Measurements from ENCODE around the gene ACIN1. TPM values are rescaled to one million over a fixed set of nuclear protein-coding genes. Genes with fewer than 3 reads are reported as not detected.

Gene ACIN1
- total and polyA plus RNA-seq, 2 donors (not counting 1 experiment from before 2014, with no cell fraction given) = 75.1 to 94.0 TPM

DNA sequence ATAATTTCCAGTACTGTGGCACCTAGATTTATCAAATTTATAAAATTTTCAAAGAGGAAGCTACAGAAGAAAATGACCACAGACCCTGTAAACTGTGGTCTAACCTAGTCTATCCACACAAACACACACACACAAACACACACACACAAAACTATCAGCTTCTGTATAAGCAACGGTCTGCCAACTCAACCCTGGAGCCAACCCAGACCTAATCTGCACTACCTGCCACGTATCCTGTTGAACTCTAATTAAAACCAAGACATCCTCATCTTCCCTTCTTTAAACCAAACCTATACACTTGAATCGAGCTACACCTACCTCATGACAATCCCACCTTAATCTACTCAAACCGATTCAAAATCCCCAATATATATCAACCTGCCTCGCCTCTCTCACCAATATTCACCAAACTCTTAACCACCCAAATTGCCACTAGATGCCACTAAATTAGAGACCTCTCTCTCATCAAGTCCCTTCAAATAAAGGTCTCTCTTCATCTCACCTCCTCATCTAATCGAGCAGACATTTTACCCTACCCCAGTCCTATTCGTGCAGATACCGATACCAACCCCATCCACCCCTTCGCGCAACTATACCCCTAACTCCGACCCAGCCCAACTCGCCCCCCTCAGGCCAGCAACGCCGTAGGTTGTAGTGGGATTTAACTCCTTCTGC is 808 bp downstream of the ACIN1 start:
- DNase-seq (ENCODE audit: low read depth in 2 of 2) = no peak
- H3K9me3 ChIP-seq (ENCODE audit: control insufficient read depth, insufficient read depth, low read depth, low read length) = no peaks in the 10 kb centered on the region

DNA sequence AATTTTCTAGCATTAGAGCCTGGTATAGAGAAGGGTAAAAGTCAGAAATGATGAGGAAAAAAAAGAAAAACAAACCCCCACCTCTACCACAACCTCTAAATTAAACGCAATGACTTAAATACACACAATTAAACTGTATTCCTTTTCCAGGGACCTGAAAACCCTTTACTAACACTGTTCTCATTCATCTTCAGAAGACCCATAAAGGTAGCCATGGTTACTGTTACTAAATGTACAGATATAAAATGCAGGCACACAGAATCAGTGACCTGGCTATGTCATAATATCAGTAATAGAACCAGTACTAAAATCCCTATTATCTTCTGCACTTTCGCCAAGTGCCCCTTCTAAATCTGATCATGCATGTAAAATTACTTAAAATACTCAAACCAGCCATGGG is 1.4 kb downstream of the ACIN1 start:
- Histone ChIP-seq H4K20me1 (ENCODE audit: control insufficient read depth, extremely low read depth, insufficient read depth, low read length) (no peaks in the 10 kb centered on the region), H3K9me3 (ENCODE audit: control insufficient read depth, insufficient read depth, low read depth, low read length) (no peaks in the 10 kb centered on the region), H3K27me3 (ENCODE audit: control insufficient read depth, insufficient read depth, low read length) (no peaks in the 10 kb centered on the region), H3K36me3 (ENCODE audit: control insufficient read depth, insufficient read depth, low read length) (peaks cover 15% of the 10 kb centered on the region), H3K4me1 (ENCODE audit: control insufficient read depth, extremely low read depth, insufficient read depth, low read length) (no peaks in the 10 kb centered on the region), H3K4me2 (ENCODE audit: extremely low read depth, insufficient read depth, low read length) (peak overlapping the region; percentile 92), H3K9ac (ENCODE audit: insufficient read depth, low read length) (peak overlapping the region; percentile 99), H3K27ac (ENCODE audit: insufficient read depth, low read length) (peak overlapping the region; percentile 98), H2AFZ (ENCODE audit: low read length) (no peak overlapping the region), H3K79me2 (ENCODE audit: control insufficient read depth, insufficient read depth, low read length) (peaks cover 73% of the 10 kb centered on the region), H3K4me3 (replicated peaks in 1 of 4; ENCODE audit: control extremely low read depth in 1 of 4, insufficient read depth in 1 of 4, low read depth in 3 of 4, low read length in 4 of 4) (peak overlapping the region; percentile 79 to 93 (median 87))
- DNase-seq (ENCODE audit: low read depth in 2 of 2) = no peak
- TF ChIP-seq, protein P1, sequence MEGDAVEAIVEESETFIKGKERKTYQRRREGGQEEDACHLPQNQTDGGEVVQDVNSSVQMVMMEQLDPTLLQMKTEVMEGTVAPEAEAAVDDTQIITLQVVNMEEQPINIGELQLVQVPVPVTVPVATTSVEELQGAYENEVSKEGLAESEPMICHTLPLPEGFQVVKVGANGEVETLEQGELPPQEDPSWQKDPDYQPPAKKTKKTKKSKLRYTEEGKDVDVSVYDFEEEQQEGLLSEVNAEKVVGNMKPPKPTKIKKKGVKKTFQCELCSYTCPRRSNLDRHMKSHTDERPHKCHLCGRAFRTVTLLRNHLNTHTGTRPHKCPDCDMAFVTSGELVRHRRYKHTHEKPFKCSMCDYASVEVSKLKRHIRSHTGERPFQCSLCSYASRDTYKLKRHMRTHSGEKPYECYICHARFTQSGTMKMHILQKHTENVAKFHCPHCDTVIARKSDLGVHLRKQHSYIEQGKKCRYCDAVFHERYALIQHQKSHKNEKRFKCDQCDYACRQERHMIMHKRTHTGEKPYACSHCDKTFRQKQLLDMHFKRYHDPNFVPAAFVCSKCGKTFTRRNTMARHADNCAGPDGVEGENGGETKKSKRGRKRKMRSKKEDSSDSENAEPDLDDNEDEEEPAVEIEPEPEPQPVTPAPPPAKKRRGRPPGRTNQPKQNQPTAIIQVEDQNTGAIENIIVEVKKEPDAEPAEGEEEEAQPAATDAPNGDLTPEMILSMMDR (conservative IDR thresholded peaks at IDR 0.05 in 1 of 2, IDR thresholded peaks at IDR 0.05 in 1 of 2; ENCODE audit: low read depth in 1 of 2, low read length in 2 of 2) = no peak

More for the DNA sequence above, 808 bp downstream of the ACIN1 start:
- Histone ChIP-seq H3K27ac (ENCODE audit: insufficient read depth, low read length) (peak overlapping the region; percentile 98), H3K4me3 (replicated peaks in 1 of 4; ENCODE audit: control extremely low read depth in 1 of 4, insufficient read depth in 1 of 4, low read depth in 3 of 4, low read length in 4 of 4) (peak overlapping the region; percentile 79 to 93 (median 87)), H3K27me3 (ENCODE audit: control insufficient read depth, insufficient read depth, low read length) (no peaks in the 10 kb centered on the region), H3K36me3 (ENCODE audit: control insufficient read depth, insufficient read depth, low read length) (peaks cover 15% of the 10 kb centered on the region), H4K20me1 (ENCODE audit: control insufficient read depth, extremely low read depth, insufficient read depth, low read length) (no peaks in the 10 kb centered on the region), H3K4me2 (ENCODE audit: extremely low read depth, insufficient read depth, low read length) (peak overlapping the region; percentile 92), H2AFZ (ENCODE audit: low read length) (no peak overlapping the region), H3K4me1 (ENCODE audit: control insufficient read depth, extremely low read depth, insufficient read depth, low read length) (no peaks in the 10 kb centered on the region), H3K9ac (ENCODE audit: insufficient read depth, low read length) (peak overlapping the region; percentile 99), H3K79me2 (ENCODE audit: control insufficient read depth, insufficient read depth, low read length) (peaks cover 76% of the 10 kb centered on the region)
- TF ChIP-seq, protein P1 (conservative IDR thresholded peaks at IDR 0.05 in 1 of 2, IDR thresholded peaks at IDR 0.05 in 1 of 2; ENCODE audit: low read depth in 1 of 2, low read length in 2 of 2) = peak; percentile 27
- TF ChIP-seq EZH2 (IDR thresholded peaks at IDR 0.05; ENCODE audit: low read length, missing control alignments) = no peak

DNA sequence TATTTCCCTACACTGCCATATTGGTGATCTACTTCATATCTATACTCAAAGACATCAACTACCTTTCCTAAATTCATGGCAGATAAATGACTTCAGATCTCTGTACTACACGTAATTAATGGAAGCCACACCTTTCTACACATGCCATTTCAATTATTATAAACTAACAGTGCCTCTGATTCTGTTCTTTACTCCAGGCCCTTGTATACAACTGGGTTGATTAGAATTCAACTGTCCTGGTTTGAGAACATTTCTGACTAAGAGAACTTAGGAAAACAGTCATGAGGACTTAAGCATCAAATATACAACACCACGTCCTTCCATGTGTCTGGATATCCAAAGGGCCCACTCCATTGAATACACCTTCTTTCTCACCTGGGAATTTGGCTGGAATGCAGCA is 1.8 kb downstream of the ACIN1 start:
- H3K27ac ChIP-seq (ENCODE audit: insufficient read depth, low read length) = no peak overlapping the region
- H3K4me2 ChIP-seq (ENCODE audit: extremely low read depth, insufficient read depth, low read length) = peak overlapping the region; percentile 92
- H3K79me2 ChIP-seq (ENCODE audit: control insufficient read depth, insufficient read depth, low read length) = peaks cover 70% of the 10 kb centered on the region
- no peaks in the 10 kb centered on the region for H3K4me1 ChIP-seq (ENCODE audit: control insufficient read depth, extremely low read depth, insufficient read depth, low read length)
- peaks cover 17% of the 10 kb centered on the region for H3K36me3 ChIP-seq (ENCODE audit: control insufficient read depth, insufficient read depth, low read length)
- TF ChIP-seq EZH2 (IDR thresholded peaks at IDR 0.05; ENCODE audit: low read length, missing control alignments) = no peak
- TF ChIP-seq, protein P1 (conservative IDR thresholded peaks at IDR 0.05 in 1 of 2, IDR thresholded peaks at IDR 0.05 in 1 of 2; ENCODE audit: low read depth in 1 of 2, low read length in 2 of 2) = no peak
- H3K4me3 ChIP-seq (replicated peaks in 1 of 4; ENCODE audit: control extremely low read depth in 1 of 4, insufficient read depth in 1 of 4, low read depth in 3 of 4, low read length in 4 of 4) = peak overlapping the region in 2 of 4 experiments; percentile 86 to 93
- no peaks in the 10 kb centered on the region for H4K20me1 ChIP-seq (ENCODE audit: control insufficient read depth, extremely low read depth, insufficient read depth, low read length)
- DNase-seq (ENCODE audit: low read depth in 2 of 2) = no peak
- no peak overlapping the region for H2AFZ ChIP-seq (ENCODE audit: low read length)
- H3K27me3 ChIP-seq (ENCODE audit: control insufficient read depth, insufficient read depth, low read length) = no peaks in the 10 kb centered on the region
- H3K9me3 ChIP-seq (ENCODE audit: control insufficient read depth, insufficient read depth, low read depth, low read length) = no peaks in the 10 kb centered on the region
- no peak overlapping the region for H3K9ac ChIP-seq (ENCODE audit: insufficient read depth, low read length)

All from fibroblast of lung (primary cell).